C4-2B (cell line): ENCODE results near the gene ERCC6L2.

Experiments used
- H3K27ac ChIP-seq: fragments of 450-650 bp; 2 replicates; pipeline ENCODE4 v1.5.1; 2017
- ZFX ChIP-seq: fragments of 450-650 bp; IDR thresholded peaks from 2 replicates; pipeline ENCODE4 v1.6.1; 2017
- TF ChIP-seq, protein P1 (sequence below): fragments of 450-650 bp; conservative IDR thresholded peaks from 2 replicates; pipeline ENCODE4 v1.5.1; 2017; ENCODE audit warnings: mild to moderate bottlenecking

ERCC6L2 gene

GRCh38 chr9:95870352-95870751 lies 5.1 kb upstream of the ERCC6L2 start:
- TF ChIP-seq, protein P1, sequence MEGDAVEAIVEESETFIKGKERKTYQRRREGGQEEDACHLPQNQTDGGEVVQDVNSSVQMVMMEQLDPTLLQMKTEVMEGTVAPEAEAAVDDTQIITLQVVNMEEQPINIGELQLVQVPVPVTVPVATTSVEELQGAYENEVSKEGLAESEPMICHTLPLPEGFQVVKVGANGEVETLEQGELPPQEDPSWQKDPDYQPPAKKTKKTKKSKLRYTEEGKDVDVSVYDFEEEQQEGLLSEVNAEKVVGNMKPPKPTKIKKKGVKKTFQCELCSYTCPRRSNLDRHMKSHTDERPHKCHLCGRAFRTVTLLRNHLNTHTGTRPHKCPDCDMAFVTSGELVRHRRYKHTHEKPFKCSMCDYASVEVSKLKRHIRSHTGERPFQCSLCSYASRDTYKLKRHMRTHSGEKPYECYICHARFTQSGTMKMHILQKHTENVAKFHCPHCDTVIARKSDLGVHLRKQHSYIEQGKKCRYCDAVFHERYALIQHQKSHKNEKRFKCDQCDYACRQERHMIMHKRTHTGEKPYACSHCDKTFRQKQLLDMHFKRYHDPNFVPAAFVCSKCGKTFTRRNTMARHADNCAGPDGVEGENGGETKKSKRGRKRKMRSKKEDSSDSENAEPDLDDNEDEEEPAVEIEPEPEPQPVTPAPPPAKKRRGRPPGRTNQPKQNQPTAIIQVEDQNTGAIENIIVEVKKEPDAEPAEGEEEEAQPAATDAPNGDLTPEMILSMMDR = no peak
- TF ChIP-seq ZFX = no peak
- H3K27ac ChIP-seq = no peak overlapping the region

GRCh38 chr9:95870906-95871305 lies 4.6 kb upstream of the ERCC6L2 start:
- H3K27ac ChIP-seq = no peak overlapping the region
- TF ChIP-seq ZFX = no peak
- TF ChIP-seq, protein P1 = no peak

DNA sequence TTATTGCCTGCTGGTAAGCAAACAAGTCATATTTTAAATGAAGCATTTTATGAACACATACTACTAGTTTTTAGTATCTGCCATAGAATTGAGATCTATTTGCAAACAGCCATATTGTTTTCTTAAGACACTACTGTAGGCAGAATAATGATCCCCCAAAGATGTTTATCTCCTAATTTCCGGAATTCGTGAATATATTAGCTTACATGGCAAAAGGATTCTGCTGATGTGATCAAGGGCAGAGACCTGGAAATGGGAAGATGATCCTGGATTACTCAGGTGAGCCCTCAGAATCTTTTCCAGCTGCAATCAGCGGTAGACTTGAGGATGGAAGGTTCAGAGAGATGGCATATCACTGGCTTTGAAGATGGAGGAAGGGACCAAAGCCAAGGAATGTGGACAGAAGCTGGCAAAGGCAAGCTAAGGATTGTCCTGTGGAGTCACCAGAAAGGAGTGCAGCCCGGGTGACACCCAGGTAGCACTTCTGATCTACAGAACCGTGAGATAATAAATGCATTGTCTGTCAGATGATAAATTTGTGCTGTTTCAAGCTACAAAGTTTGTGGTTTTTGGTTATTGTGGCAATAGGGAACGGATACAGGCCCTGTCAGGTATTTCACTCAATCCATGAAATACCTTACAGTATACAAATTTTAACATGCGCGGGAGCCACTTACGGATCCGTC lies 1.0 kb upstream of the ERCC6L2 start:
- H3K27ac ChIP-seq = peak overlapping the region; percentile 98

GRCh38 chr9:95874989-95875304 lies 544 bp upstream of the ERCC6L2 start:
- no peak; the same call in 1 of the 2 replicates for TF ChIP-seq ZFX
- TF ChIP-seq, protein P1 = no peak
- peak overlapping the region; percentile 98 for H3K27ac ChIP-seq

More for the DNA sequence above, 1.0 kb upstream of the ERCC6L2 start:
- TF ChIP-seq, protein P1 = no peak
- TF ChIP-seq ZFX = no peak

DNA sequence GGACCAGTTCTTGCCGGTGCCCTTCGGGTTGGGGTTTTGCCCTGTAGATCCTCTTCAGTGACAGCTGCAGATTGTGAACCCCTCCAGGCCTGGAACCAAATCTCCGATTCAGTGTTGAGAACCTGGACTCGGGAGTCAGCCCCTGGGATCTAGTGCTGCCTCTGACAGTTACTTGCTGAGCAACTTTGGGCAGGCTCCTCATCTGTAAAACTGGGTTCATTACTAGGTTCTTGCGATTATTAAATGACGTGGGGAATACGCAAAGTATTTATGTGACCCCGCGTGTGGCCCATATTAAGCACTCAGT lies 600 bp downstream of the ERCC6L2 start:
- peak overlapping the region; percentile 98 for H3K27ac ChIP-seq
- peak; percentile 76; the same call in 1 of the 2 replicates for TF ChIP-seq ZFX
- TF ChIP-seq, protein P1 = no peak

- H3K27ac ChIP-seq = no peak overlapping the region
- TF ChIP-seq, protein P1 = no peak
- TF ChIP-seq ZFX = no peak
Observed at GRCh38 chr9:95876595-95876994, 1.1 kb downstream of the ERCC6L2 start.

DNA sequence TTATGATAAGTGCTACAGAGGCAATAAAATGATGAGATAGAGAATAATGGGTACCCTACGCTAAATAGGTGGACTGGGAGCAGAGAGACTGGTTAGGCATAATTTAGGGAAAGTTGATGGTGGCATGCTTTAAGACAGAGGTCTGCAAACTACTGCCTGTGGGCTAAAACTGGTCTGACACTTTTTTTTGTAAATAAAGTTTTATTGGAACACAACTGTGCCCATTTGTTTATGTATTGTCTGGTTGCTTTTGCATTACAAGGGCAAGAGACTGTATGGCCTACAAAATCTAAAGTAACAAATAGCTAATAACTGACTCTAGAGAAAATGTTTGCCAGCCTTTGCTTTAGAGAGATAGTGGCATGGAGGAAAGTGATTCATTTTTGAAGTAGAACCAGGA lies 2.5 kb downstream of the ERCC6L2 start:
- TF ChIP-seq, protein P1 = no peak
- no peak for TF ChIP-seq ZFX
- H3K27ac ChIP-seq = no peak overlapping the region
